ENCODE results near the gene USP9Y.

Gene USP9Y

DNA sequence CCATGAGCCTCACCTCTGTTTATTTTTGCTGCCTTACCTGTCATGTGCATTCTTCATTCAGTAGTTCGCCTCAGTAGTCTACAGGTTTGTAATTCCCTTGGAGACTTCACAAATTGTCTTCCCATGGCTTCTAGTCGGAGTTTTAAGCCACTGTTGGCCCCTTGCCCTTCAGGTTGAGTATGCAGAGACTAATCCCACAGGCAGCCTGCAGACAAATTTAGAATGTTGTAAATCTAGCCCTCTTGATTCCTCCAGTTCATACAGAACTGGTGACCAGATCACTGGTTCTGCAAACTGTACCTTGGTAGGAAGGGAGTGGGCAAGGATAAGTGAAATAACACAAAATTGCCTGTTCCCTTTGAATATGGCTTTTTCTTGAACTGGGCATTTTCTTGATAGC lies 33.0 kb downstream of the USP9Y start:
- no peak for TF ChIP-seq SPI1 (IDR thresholded peaks at IDR 0.05; ENCODE audit: borderline replicate concordance, low read depth)
- Histone ChIP-seq H3K27ac (replicated peaks) (no peak overlapping the region), H3K4me3 (replicated peaks; ENCODE audit: insufficient read depth, low read length) (no peak overlapping the region), H3K27me3 (ENCODE audit: insufficient read depth, poor library complexity, severe bottlenecking) (no peaks in the 10 kb centered on the region)
- no peak for DNase-seq (ENCODE audit: low read depth in 1 of 2, low spot score in 1 of 2)

- no peak for DNase-seq (ENCODE audit: low read depth in 1 of 2, low spot score in 1 of 2)
- TF ChIP-seq CTCF (IDR thresholded peaks at IDR 0.05; ENCODE audit: insufficient read depth, low read length): no peak
- no peak for TF ChIP-seq GABPA (IDR thresholded peaks at IDR 0.05; ENCODE audit: low read depth)
- TF ChIP-seq, protein P1, sequence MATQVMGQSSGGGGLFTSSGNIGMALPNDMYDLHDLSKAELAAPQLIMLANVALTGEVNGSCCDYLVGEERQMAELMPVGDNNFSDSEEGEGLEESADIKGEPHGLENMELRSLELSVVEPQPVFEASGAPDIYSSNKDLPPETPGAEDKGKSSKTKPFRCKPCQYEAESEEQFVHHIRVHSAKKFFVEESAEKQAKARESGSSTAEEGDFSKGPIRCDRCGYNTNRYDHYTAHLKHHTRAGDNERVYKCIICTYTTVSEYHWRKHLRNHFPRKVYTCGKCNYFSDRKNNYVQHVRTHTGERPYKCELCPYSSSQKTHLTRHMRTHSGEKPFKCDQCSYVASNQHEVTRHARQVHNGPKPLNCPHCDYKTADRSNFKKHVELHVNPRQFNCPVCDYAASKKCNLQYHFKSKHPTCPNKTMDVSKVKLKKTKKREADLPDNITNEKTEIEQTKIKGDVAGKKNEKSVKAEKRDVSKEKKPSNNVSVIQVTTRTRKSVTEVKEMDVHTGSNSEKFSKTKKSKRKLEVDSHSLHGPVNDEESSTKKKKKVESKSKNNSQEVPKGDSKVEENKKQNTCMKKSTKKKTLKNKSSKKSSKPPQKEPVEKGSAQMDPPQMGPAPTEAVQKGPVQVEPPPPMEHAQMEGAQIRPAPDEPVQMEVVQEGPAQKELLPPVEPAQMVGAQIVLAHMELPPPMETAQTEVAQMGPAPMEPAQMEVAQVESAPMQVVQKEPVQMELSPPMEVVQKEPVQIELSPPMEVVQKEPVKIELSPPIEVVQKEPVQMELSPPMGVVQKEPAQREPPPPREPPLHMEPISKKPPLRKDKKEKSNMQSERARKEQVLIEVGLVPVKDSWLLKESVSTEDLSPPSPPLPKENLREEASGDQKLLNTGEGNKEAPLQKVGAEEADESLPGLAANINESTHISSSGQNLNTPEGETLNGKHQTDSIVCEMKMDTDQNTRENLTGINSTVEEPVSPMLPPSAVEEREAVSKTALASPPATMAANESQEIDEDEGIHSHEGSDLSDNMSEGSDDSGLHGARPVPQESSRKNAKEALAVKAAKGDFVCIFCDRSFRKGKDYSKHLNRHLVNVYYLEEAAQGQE (IDR thresholded peaks at IDR 0.05; ENCODE audit: insufficient replicate concordance, low read depth): no peak
- no peak for TF ChIP-seq SPI1 (IDR thresholded peaks at IDR 0.05; ENCODE audit: borderline replicate concordance, low read depth)
- TF ChIP-seq POLR2AphosphoS5 (IDR thresholded peaks at IDR 0.05; ENCODE audit: low read depth): no peak
- Histone ChIP-seq H3K27ac (replicated peaks) (no peak overlapping the region), H3K27me3 (ENCODE audit: insufficient read depth, poor library complexity, severe bottlenecking) (no peaks in the 10 kb centered on the region), H3K4me3 (replicated peaks; ENCODE audit: insufficient read depth, low read length) (no peak overlapping the region)
These were observed 40.4 kb downstream of the USP9Y start for GRCh38 chrY:12741414-12741813.

DNA sequence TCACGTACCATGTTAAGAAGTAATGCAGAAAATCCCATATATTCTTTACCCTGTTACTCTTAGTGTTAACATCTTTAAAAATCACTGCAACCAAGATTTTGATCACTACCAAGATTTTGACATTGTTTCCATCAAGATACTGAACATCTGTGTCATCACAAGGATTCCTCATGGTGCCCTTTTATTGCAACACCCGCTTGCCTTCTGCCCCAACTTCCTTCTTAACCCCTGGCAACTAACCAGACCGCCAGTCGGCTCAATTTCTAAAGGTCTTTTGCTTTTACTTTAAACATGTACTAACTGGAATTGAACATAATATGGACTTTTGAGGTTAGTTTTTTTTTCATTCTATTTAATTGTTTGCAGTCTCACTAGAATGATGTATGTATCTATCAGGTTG lies 41.7 kb downstream of the USP9Y start:
- H3K27me3 ChIP-seq (ENCODE audit: insufficient read depth, poor library complexity, severe bottlenecking): no peaks in the 10 kb centered on the region
- DNase-seq (ENCODE audit: low read depth in 1 of 2, low spot score in 1 of 2): no peak
- H3K4me3 ChIP-seq (replicated peaks; ENCODE audit: insufficient read depth, low read length): no peak overlapping the region
- H3K27ac ChIP-seq (replicated peaks): no peak overlapping the region
- TF ChIP-seq GABPA (IDR thresholded peaks at IDR 0.05; ENCODE audit: low read depth): no peak
- TF ChIP-seq SPI1 (IDR thresholded peaks at IDR 0.05; ENCODE audit: borderline replicate concordance, low read depth): no peak

DNA sequence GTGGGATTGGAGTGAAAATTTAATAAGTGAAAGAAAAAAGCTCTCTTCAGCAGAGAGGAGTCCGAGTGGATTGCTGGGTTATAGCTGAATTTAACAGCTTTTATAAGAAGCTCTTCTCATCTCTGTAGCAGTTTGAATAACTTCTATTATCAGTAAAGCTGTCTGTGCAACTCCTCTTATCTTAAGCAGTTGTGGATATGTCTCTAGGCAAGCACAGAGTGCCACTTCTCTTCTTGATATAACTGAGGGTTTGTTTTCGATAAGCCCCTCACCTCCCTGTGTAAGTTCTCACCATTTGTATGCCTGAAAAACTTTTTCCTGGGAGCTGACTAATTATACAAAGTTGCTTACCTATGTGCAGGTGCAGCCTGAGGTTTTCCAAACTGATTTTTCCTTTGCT lies 43.1 kb downstream of the USP9Y start:
- DNase-seq (ENCODE audit: low read depth in 1 of 2, low spot score in 1 of 2): no peak
- Histone ChIP-seq H3K4me3 (replicated peaks; ENCODE audit: insufficient read depth, low read length) (no peak overlapping the region), H3K27ac (replicated peaks) (no peak overlapping the region), H3K27me3 (ENCODE audit: insufficient read depth, poor library complexity, severe bottlenecking) (no peaks in the 10 kb centered on the region)
- no peak for TF ChIP-seq POLR2AphosphoS5 (IDR thresholded peaks at IDR 0.05; ENCODE audit: low read depth)
- no peak for TF ChIP-seq SPI1 (IDR thresholded peaks at IDR 0.05; ENCODE audit: borderline replicate concordance, low read depth)

- DNase-seq (ENCODE audit: low read depth in 1 of 2, low spot score in 1 of 2): no peak
- Histone ChIP-seq H3K27ac (replicated peaks) (no peak overlapping the region), H3K4me3 (replicated peaks; ENCODE audit: insufficient read depth, low read length) (no peak overlapping the region), H3K27me3 (ENCODE audit: insufficient read depth, poor library complexity, severe bottlenecking) (no peaks in the 10 kb centered on the region)
- TF ChIP-seq POLR2AphosphoS5 (IDR thresholded peaks at IDR 0.05; ENCODE audit: low read depth) (no peak), GABPA (IDR thresholded peaks at IDR 0.05; ENCODE audit: low read depth) (no peak), SPI1 (IDR thresholded peaks at IDR 0.05; ENCODE audit: borderline replicate concordance, low read depth) (no peak), CTCF (IDR thresholded peaks at IDR 0.05; ENCODE audit: insufficient read depth, low read length) (no peak)
- TF ChIP-seq, protein P1 (IDR thresholded peaks at IDR 0.05; ENCODE audit: insufficient replicate concordance, low read depth): no peak
These were observed 48.3 kb downstream of the USP9Y start for GRCh38 chrY:12749293-12749692.
